NK-92 (cell line): Measurements from ENCODE around the gene SAV1.
"Not testable (repeated sequence)": the region's sequence is repeated elsewhere in the genome, so short reads cannot be mapped to it uniquely, and the experiment has no call there.

Experiments
- DNase-seq: peaks from one replicate; lab custom pipeline; 2025; ENCODE audit not compliant: unreplicated experiment; lab: John Stamatoyannopoulos, UW

The SAV1 gene

GRCh38 chr14:50666772-50667683 is 1.1 kb downstream of the SAV1 start:
- DNase-seq = no peak

- DNase-seq = not testable (repeated sequence)
Observed at GRCh38 chr14:50665300-50665699, 2.8 kb downstream of the SAV1 start.

GRCh38 chr14:50664579-50664978 is 3.5 kb downstream of the SAV1 start:
- DNase-seq = not testable (repeated sequence)

GRCh38 chr14:50659327-50659974 is 8.7 kb downstream of the SAV1 start:
- no peak for DNase-seq

- no peak for DNase-seq
Observed at GRCh38 chr14:50658203-50658602, 9.9 kb downstream of the SAV1 start.

- no peak for DNase-seq
Observed at GRCh38 chr14:50657753-50658152, 10.4 kb downstream of the SAV1 start.

- DNase-seq = no peak
Observed at GRCh38 chr14:50656776-50657175, 11.3 kb downstream of the SAV1 start.

GRCh38 chr14:50649691-50650090 is 18.4 kb downstream of the SAV1 start:
- no peak for DNase-seq

GRCh38 chr14:50647753-50648152 is 20.4 kb downstream of the SAV1 start:
- DNase-seq = no peak

- DNase-seq = no peak
Observed at GRCh38 chr14:50647282-50647681, 20.8 kb downstream of the SAV1 start.

- no peak for DNase-seq
Observed at GRCh38 chr14:50635141-50635540, 33.0 kb downstream of the SAV1 start.

- no peak for DNase-seq
Observed at GRCh38 chr14:50633954-50634353, 34.2 kb downstream of the SAV1 start.

GRCh38 chr14:50631408-50631821 is 36.7 kb downstream of the SAV1 start:
- DNase-seq = no peak

GRCh38 chr14:50624947-50625346 is 43.2 kb downstream of the SAV1 start:
- DNase-seq = not testable (repeated sequence)

GRCh38 chr14:50624447-50624846 is 43.7 kb downstream of the SAV1 start:
- no peak for DNase-seq

- DNase-seq = no peak
Observed at GRCh38 chr14:50622978-50623377, 45.1 kb downstream of the SAV1 start.

- no peak for DNase-seq
Observed at GRCh38 chr14:50620341-50620740, 47.8 kb downstream of the SAV1 start.

- no peak for DNase-seq
Observed at GRCh38 chr14:50619569-50620141, 48.5 kb downstream of the SAV1 start.

- no peak for DNase-seq
Observed at GRCh38 chr14:50616275-50616674, 51.8 kb downstream of the SAV1 start.

- DNase-seq = no peak
Observed at GRCh38 chr14:50615552-50615951, 52.6 kb downstream of the SAV1 start.

GRCh38 chr14:50615056-50615455 is 53.0 kb downstream of the SAV1 start:
- no peak for DNase-seq

- no peak for DNase-seq
Observed at GRCh38 chr14:50612806-50613205, 55.3 kb downstream of the SAV1 start.
